SW 1271 (cell line): ENCODE measurements around the gene TSPAN14.
"Not testable (repeated sequence)": the region's sequence is repeated elsewhere in the genome, so short reads cannot be mapped to it uniquely, and the experiment has no call there.

Source experiments
- DNase-seq, 2 experiments: peaks; one replicate each; lab custom pipeline; 2025; lab: John Stamatoyannopoulos, UW

TSPAN14 gene

GRCh38 chr10:80468806-80469421, 14.8 kb downstream of the TSPAN14 start:
- DNase-seq, result no peak

- no peak for DNase-seq
These were observed 16.2 kb downstream of the TSPAN14 start for GRCh38 chr10:80470266-80470665.

GRCh38 chr10:80471001-80471400, 16.9 kb downstream of the TSPAN14 start:
- DNase-seq, result no peak

GRCh38 chr10:80471715-80472233, 17.7 kb downstream of the TSPAN14 start:
- no peak for DNase-seq

GRCh38 chr10:80472234-80473095, 18.4 kb downstream of the TSPAN14 start:
- DNase-seq, result no peak

GRCh38 chr10:80473096-80473657, 19.1 kb downstream of the TSPAN14 start:
- DNase-seq, result no peak

- no peak for DNase-seq
These were observed 19.8 kb downstream of the TSPAN14 start for GRCh38 chr10:80473692-80474596.

- no peak for DNase-seq
These were observed 20.4 kb downstream of the TSPAN14 start for GRCh38 chr10:80474597-80474910.

- no peak for DNase-seq
These were observed 20.8 kb downstream of the TSPAN14 start for GRCh38 chr10:80474941-80475340.

- not testable (repeated sequence) for DNase-seq
These were observed 21.5 kb downstream of the TSPAN14 start for GRCh38 chr10:80475641-80476040.

- DNase-seq, result no peak
These were observed 22.6 kb downstream of the TSPAN14 start for GRCh38 chr10:80476685-80477084.

- DNase-seq, result peak in 1 of 2 experiments; percentile 47
These were observed 23.7 kb downstream of the TSPAN14 start for GRCh38 chr10:80477813-80478212.

- DNase-seq, result not testable (repeated sequence)
These were observed 26.3 kb downstream of the TSPAN14 start for GRCh38 chr10:80480373-80480772.

- no peak for DNase-seq
These were observed 26.7 kb downstream of the TSPAN14 start for GRCh38 chr10:80480852-80481251.

- no peak for DNase-seq
These were observed 30.1 kb downstream of the TSPAN14 start for GRCh38 chr10:80484243-80484642.

- DNase-seq, result no peak
These were observed 30.6 kb downstream of the TSPAN14 start for GRCh38 chr10:80484676-80485075.

GRCh38 chr10:80485076-80485945, 31.2 kb downstream of the TSPAN14 start:
- DNase-seq, result no peak

GRCh38 chr10:80485946-80486764, 32.0 kb downstream of the TSPAN14 start:
- no peak for DNase-seq

- DNase-seq, result no peak
These were observed 32.8 kb downstream of the TSPAN14 start for GRCh38 chr10:80486785-80487420.

GRCh38 chr10:80487421-80487785, 33.3 kb downstream of the TSPAN14 start:
- no peak for DNase-seq
